ENCODE measurements around the gene SLFN5. TPM values are rescaled to one million over a fixed set of nuclear protein-coding genes. Genes with fewer than 3 reads are reported as not detected.
A peak's percentile ranks its signal among the peaks of the same experiment; 100 is the strongest.

SLFN5 gene
- total RNA-seq (2016; rRNA removed; fragmentation: Illumina TruSeq; extraction: Trizol) (0.35 and 0.70 TPM in 2 replicates), polyA plus RNA-seq (2011; rRNA removed) (0.22 and 0.25 TPM in 2 replicates), polyA minus RNA-seq (2011; rRNA and poly(A)+ RNA removed; ENCODE audit: low replicate concordance) (1.0 and 15.5 TPM in 2 replicates), Bru-seq, nascent RNA (percentile 37 among the genes with signal in this experiment), BruChase-seq, experiment 1, labeled RNA remaining after a 6-hour chase (percentile 33 among the genes with signal in this experiment), BruChase-seq, experiment 2, labeled RNA remaining after a 2-hour chase (percentile 34 among the genes with signal in this experiment)
- 0.18 TPM in 1 of 2 replicates, not detected in the other for total RNA-seq (2016; cell fraction: cytosol; rRNA removed; fragmentation: Illumina TruSeq; extraction: Trizol; ENCODE audit: low read depth)
- 0.52 and 0.58 TPM in 2 replicates for total RNA-seq (2016; cell fraction: insoluble cytoplasmic fraction; rRNA removed; fragmentation: Illumina TruSeq; extraction: Trizol)
- 0.03 and 0.12 TPM in 2 replicates for total RNA-seq (2016; cell fraction: membrane; rRNA removed; fragmentation: Illumina TruSeq; extraction: Trizol)
- total RNA-seq (2016; cell fraction: nucleus; rRNA removed; fragmentation: Illumina TruSeq; extraction: Trizol), result 0.41 and 0.75 TPM in 2 replicates
- 0.05 and 0.17 TPM in 2 replicates for polyA plus RNA-seq (2011; cell fraction: cytosol; rRNA removed)
- polyA plus RNA-seq (2011; cell fraction: nucleus; rRNA removed), result 0.03 and 0.12 TPM in 2 replicates
- 0.21 and 0.28 TPM in 2 replicates for polyA plus RNA-seq (2012)
- 0.02 TPM in 1 of 2 replicates, not detected in the other for polyA plus RNA-seq (2016; cell fraction: cytosol; fragmentation: Illumina TruSeq; extraction: Trizol; ENCODE audit: low read depth)
- polyA plus RNA-seq (2016; cell fraction: insoluble cytoplasmic fraction; fragmentation: Illumina TruSeq; extraction: Trizol; ENCODE audit: low read depth), result 0.46 TPM in 2 replicates
- polyA plus RNA-seq (2016; cell fraction: membrane; fragmentation: Illumina TruSeq; extraction: Trizol; ENCODE audit: low read depth), result 0.02 and 0.07 TPM in 2 replicates
- 0.07 and 0.12 TPM in 2 replicates for polyA plus RNA-seq (2016; cell fraction: nucleus; fragmentation: Illumina TruSeq; extraction: Trizol; ENCODE audit: insufficient read depth, low read depth)
- polyA minus RNA-seq (2011; cell fraction: cytosol; rRNA and poly(A)+ RNA removed), result 0.26 and 0.99 TPM in 2 replicates
- polyA minus RNA-seq (2011; cell fraction: nucleus; rRNA and poly(A)+ RNA removed), result 0.39 and 0.50 TPM in 2 replicates
- long read RNA-seq, experiment 1, result 0 reads
- long read RNA-seq, experiment 2, result 0 reads

DNA sequence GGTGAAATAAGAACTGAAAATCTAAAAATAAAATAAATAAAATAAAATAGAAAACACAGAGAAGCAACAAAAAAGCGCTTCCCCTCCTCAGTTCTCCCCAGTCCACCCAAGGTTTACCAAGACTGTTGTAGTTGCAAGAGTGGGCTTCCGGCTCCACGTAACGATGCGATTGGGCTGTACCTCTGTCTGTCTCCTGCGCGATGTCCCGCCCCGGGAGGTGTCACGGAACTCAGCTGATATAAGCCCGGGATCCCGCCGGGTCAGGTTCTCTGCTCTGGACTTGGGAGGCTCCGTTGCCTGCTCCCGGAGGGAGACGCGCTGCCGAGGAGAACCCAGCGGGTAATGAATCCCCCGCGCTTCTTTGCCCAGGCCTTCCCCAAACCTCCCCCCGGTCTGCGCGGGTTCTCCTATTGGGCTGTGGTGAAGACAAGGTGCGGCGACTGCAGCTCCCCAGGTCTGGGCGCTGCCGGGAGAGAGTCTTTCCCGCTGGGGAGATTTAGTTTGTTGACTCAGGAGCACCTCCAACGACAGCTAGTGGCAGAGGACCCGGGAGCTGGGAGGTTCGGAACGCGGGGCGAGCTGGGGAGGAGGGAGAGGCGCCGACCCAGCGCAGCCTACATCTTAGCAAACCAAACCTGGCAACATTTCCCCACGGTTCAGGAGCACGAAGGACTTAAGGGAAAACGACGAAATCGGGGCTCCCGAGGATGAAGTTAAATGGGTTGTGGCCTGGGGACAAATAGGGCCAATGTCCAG, at the start of gene SLFN5:
SLFN5 (plus strand) TSS at position 268 of the 756 bp plus-strand sequence. CDS start 15,619 bp downstream, outside the sequence.
- H3K9ac ChIP-seq (ENCODE audit: insufficient read depth, low read depth, low read length), result peak within 1 kb of the TSS; percentile 25; the same call in 1 of the 2 replicates
- POLR2A ChIA-PET, result interaction anchor here (1.2 kb wide), 1 partner anchor 336 kb away, joined by 5 read pairs; the partner anchor contains the start of gene PEX12
- no peak within 1 kb of the TSS for H3K27ac ChIP-seq (ENCODE audit: extremely low read length, insufficient read depth, low read length)
- under 1% methylated on average over 17 of the region's 44 CpGs for WGBS (ENCODE audit: low lambda C conversion rate)
- peaks cover 0 to 12% of the 10 kb centered on the region in 2 experiments; a peak in 2 of 5 replicates for H3K27me3 ChIP-seq (ENCODE audit: control insufficient read depth in 1 of 2, insufficient read depth in 2 of 2, low read length in 2 of 2)
- no peaks in the 10 kb centered on the region for H4K20me1 ChIP-seq (ENCODE audit: insufficient read depth, low read length)
- peaks cover 9% of the 10 kb centered on the region for H3K4me1 ChIP-seq (ENCODE audit: insufficient read depth, low read length)
- DNase-seq (ENCODE audit: low spot score), result peak; percentile 68
- no peak within 1 kb of the TSS for H2AFZ ChIP-seq (ENCODE audit: low read length)
- H3K4me2 ChIP-seq (ENCODE audit: low read depth, low read length), result peak within 1 kb of the TSS; percentile 87
- in situ Hi-C loops (cut with HindIII; ENCODE audit: extremely low pct_ligation_motif_present, low pct_unique_long_range_greater_than_20kb), result no loop called here
- CTCF ChIA-PET (ENCODE audit: low intra/inter-chr PET ratio, low total read pairs), result no interaction called here
- no peaks in the 10 kb centered on the region for H3K9me3 ChIP-seq (ENCODE audit: low read length)
- no peaks in the 10 kb centered on the region for H3K36me3 ChIP-seq (replicated peaks in 1 of 2; ENCODE audit: control insufficient read depth in 1 of 2, insufficient read depth in 2 of 2, low read length in 2 of 2)
- TSS peak; percentile 89 for BruUV-seq (replicated peaks)
- FAIRE-seq, result no peak
- no peaks in the 10 kb centered on the region for H3K79me2 ChIP-seq (ENCODE audit: insufficient read depth, low read length)
- peak; percentile 93 for ATAC-seq
- peak within 1 kb of the TSS; percentile 59 to 76 (median 69) for H3K4me3 ChIP-seq (replicated peaks in 1 of 3; ENCODE audit: insufficient read depth in 1 of 3, low read depth in 2 of 3, low read length in 3 of 3)
- intact Hi-C loops (cut with micrococcal nuclease; ENCODE audit: unreplicated experiment), result no loop called here
- TF ChIP-seq NFKBIZ (CRISPR knock-in tag; IDR thresholded peaks at IDR 0.05) (no peak), TBX2 (CRISPR knock-in tag; IDR thresholded peaks at IDR 0.05; ENCODE audit: borderline replicate concordance) (peak; percentile 36; the same call in 1 of the 2 replicates), TAF15 (IDR thresholded peaks at IDR 0.05; ENCODE audit: low read depth, low read length, poor library complexity, severe bottlenecking) (no peak), KDM6A (CRISPR knock-in tag; IDR thresholded peaks at IDR 0.05; ENCODE audit: low read depth) (no peak), CREB1 (IDR thresholded peaks at IDR 0.05) (peak; percentile 19; the same call in 1 of the 2 replicates), CREB1 (CRISPR knock-in tag; IDR thresholded peaks at IDR 0.05) (no peak), ATF5 (CRISPR knock-in tag; IDR thresholded peaks at IDR 0.05; ENCODE audit: low read depth) (no peak), POLR2AphosphoS5 (IDR thresholded peaks at IDR 0.05; ENCODE audit: low read depth, low read length) (0 out of 2 replicates have a peak, but pooled peaks have one; percentile 46), TFDP1 (CRISPR knock-in tag; IDR thresholded peaks at IDR 0.05; ENCODE audit: borderline replicate concordance) (peak; percentile 44; the same call in 1 of the 2 replicates), CENPBD1 (CRISPR knock-in tag; IDR thresholded peaks at IDR 0.05; ENCODE audit: borderline replicate concordance, low read depth) (no peak), TRIM24 (CRISPR knock-in tag; IDR thresholded peaks at IDR 0.05) (no peak), MAZ (IDR thresholded peaks at IDR 0.05; ENCODE audit: borderline replicate concordance, low read depth, low read length) (no peak), MAZ (CRISPR knock-in tag; IDR thresholded peaks at IDR 0.05; ENCODE audit: low read depth) (0 out of 2 replicates have a peak, but pooled peaks have one; percentile 49), IKZF4 (CRISPR knock-in tag; IDR thresholded peaks at IDR 0.05; ENCODE audit: borderline replicate concordance, low read depth, not compliant biosample characterization) (no peak), DRAP1 (CRISPR knock-in tag; IDR thresholded peaks at IDR 0.05) (peak; percentile 92), SP1 (IDR thresholded peaks at IDR 0.05) (no peak), SP1 (CRISPR knock-in tag; IDR thresholded peaks at IDR 0.05) (no peak)
